GM12891 (cell line): ENCODE data around the gene PAPPA2.
A peak's percentile ranks its signal among the peaks of the same experiment; 100 is the strongest.
"Not testable (repeated sequence)": the region's sequence is repeated elsewhere in the genome, so short reads cannot be mapped to it uniquely, and the experiment has no call there.

Experiments used
- DNase-seq: peaks from one replicate; pipeline ENCODE4 v3.0.0; 2011; ENCODE audit warnings: low spot score; ENCODE audit not compliant: insufficient read length
- FAIRE-seq: peaks from 2 replicates; lab custom pipeline; 2011; peaks lifted over from hg19 to GRCh38; lab: Jason Lieb, UNC
- PAX5 ChIP-seq: IDR thresholded peaks from 2 replicates; pipeline ENCODE4 v1.6.1; 2011; ENCODE audit warnings: low read length, moderate library complexity, mild to moderate bottlenecking; ENCODE audit not compliant: insufficient read depth, severe bottlenecking
- POLR2A ChIP-seq: IDR thresholded peaks from 2 replicates; pipeline ENCODE4 v1.6.1; 2011; ENCODE audit warnings: low read depth, low read length, control low read depth
- POLR2AphosphoS5 ChIP-seq: IDR thresholded peaks from 2 replicates; pipeline ENCODE4 v1.6.1; 2011; ENCODE audit warnings: low read depth, low read length, control low read depth
- POU2F2 ChIP-seq: IDR thresholded peaks from 2 replicates; pipeline ENCODE4 v1.6.1; 2011; ENCODE audit warnings: low read depth, mild to moderate bottlenecking, control low read depth, low read length, moderate library complexity
- SPI1 ChIP-seq: IDR thresholded peaks from 2 replicates; pipeline ENCODE4 v1.6.1; 2011; ENCODE audit warnings: low read depth, low read length, control low read depth
- TAF1 ChIP-seq: IDR thresholded peaks from 2 replicates; pipeline ENCODE4 v1.6.1; 2011; ENCODE audit warnings: low read depth, low read length, control low read depth

PAPPA2 gene

DNA sequence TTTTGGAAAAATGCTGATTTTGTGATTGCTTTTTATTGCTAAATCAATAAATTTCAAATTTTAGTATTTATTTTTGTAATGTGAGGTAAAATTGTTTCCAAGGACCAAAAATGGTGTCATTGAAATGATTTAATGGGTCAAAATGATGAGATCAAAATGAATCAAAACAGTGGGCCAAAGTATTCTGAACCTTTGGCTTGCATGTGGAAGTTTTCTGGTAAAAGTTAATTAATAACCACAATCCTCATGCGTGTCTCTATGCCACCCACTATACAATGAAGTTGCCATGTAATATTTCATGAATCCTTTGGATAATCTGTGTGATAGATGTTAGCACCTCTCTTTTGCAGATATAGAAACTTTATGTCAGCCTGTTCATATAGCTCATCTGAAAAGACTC is 83.8 kb downstream of the PAPPA2 start:
- no peak for DNase-seq
- no peak for TF ChIP-seq SPI1
- TF ChIP-seq POLR2A, result no peak
- no peak for TF ChIP-seq TAF1
- no peak for TF ChIP-seq PAX5
- TF ChIP-seq POU2F2, result no peak
- no peak for TF ChIP-seq POLR2AphosphoS5
- no peak for FAIRE-seq

DNA sequence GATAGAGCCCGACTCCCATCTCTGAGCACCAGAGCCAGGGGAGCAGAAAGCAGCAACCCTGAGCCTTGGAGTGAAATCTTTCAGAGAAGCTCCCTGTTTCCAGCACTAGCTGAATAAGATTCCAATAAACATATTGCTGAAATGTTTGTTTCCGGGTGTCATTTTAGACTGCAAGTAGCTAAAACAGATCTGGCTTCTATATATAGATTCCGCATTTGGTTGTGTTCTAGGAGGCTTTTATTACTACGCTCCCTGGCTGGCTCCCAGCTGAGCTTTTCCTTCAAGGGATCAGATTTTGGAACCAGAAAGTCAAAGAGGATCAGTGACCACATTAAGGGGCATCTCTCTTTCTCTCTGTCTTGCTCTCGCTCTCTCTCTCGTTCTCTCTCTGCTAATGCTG is 88.2 kb downstream of the PAPPA2 start:
- DNase-seq (no peak), FAIRE-seq (no peak)
- TF ChIP-seq POLR2A, result no peak

DNA sequence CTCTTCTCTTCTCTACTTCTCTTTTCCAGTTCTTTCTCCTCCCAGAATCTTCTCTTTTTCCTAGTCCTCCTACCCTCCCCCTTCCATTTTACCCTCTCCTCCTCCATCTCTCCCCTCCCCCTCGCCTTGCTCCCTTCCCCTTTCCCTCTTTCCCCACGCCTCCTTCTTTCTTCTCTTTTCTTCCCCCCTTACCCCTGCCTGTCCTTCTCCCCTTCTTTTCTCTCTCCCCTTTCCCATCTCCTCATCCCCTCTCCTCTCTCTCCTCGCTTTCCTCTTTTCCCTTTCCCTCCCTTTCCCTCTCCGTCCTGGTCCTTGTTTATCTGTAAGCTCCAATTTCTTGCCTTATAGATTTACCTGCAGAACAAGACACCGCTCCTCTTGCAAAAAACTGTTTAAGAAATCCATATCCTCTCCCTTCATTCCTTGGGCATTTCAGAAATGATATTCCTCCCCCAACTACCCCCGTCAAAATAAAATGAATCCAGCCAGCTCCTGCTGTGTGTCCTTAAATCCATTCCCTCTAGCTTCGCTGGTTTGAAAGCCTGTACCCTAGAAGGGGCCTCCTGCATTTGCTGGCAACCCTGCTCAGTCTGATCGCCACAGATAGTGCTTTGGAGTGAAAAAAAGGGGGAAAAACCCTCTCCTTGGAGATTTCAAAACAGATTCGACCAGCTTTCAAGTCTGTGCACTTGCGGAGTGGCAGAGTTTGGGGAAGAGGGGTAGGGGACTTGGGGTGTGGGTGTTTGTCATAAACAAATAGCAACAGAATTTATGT is 89.4 kb downstream of the PAPPA2 start:
- DNase-seq (no peak), FAIRE-seq (no peak)
- no peak for TF ChIP-seq POLR2A
- TF ChIP-seq PAX5, result no peak
- no peak for TF ChIP-seq SPI1
- no peak for TF ChIP-seq POU2F2
- TF ChIP-seq POLR2AphosphoS5, result no peak
- no peak for TF ChIP-seq TAF1

DNA sequence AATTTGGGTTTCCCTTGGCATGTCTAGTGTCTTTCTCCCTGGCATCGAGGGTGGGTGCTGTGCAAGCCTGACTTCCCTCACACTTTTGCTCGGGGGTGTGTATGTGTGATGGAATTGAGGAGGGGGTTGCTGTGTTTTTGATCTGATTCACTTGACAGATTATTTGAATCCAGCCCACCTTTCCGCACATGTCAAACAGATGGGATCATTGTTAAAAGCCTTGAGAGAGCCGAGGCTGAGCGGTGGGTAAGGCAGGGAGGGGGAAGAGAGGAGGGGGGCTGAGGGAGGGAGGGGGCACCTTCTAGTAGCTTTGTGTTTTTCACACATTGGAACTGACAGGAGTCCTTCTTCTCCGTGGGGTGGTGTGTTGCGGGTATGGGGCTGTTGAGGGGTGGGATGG is 90.0 kb downstream of the PAPPA2 start:
- FAIRE-seq (no peak), DNase-seq (no peak)
- TF ChIP-seq POU2F2, result no peak
- no peak for TF ChIP-seq PAX5
- no peak for TF ChIP-seq SPI1
- TF ChIP-seq POLR2A, result no peak
- TF ChIP-seq POLR2AphosphoS5, result no peak
- TF ChIP-seq TAF1, result no peak

DNA sequence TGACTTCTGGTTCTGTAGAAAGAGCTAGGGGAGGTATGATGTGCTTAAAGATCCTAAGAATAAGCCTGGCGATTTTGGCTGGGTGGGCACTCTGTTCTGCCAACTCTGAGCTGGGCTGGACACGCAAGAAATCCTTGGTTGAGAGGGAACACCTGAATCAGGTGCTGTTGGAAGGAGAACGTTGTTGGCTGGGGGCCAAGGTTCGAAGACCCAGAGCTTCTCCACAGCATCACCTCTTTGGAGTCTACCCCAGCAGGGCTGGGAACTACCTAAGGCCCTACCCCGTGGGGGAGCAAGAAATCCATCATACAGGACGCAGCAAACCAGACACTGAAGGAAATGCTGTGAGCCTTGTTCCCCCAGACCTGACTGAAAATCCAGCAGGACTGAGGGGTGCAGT is 93.3 kb downstream of the PAPPA2 start:
- DNase-seq (no peak), FAIRE-seq (no peak)
- no peak for TF ChIP-seq POLR2A

DNA sequence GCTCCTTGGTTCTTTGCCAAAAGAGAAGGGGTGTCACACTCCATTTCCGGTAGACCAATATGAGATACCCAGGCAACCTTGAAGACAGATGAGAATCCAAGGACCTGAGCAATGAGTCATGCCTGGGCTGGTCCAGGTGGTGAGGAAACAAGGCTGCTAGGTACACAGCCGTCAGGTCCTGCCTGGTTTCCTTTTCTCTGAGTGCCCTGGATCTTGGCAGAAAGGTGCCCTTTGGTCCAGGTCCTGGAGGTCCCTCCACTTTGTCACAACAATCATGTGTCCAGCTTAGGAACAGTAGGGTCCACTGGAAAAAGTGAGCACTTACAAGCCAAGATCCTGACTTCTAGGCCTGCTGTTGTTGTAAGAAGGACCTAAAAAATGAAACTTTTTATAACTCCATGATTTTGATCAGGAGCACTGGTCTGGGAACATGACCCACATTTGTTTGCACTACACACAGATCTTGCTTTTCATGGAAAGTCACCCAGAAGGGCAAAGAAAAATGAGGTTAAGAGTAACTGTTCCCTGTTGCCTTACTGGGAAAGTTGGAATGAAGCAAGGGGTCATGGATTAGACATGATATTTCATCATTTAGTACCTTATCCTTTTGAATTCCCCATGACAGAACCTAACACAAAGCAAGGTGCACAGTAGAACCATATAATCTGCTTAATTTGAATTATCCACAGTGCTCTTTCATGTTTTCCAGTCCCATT is 94.7 kb downstream of the PAPPA2 start:
- DNase-seq (no peak), FAIRE-seq (no peak)
- TF ChIP-seq PAX5, result no peak
- no peak for TF ChIP-seq POLR2AphosphoS5
- no peak for TF ChIP-seq POLR2A
- no peak for TF ChIP-seq POU2F2
- TF ChIP-seq SPI1, result no peak
- TF ChIP-seq TAF1, result no peak

DNA sequence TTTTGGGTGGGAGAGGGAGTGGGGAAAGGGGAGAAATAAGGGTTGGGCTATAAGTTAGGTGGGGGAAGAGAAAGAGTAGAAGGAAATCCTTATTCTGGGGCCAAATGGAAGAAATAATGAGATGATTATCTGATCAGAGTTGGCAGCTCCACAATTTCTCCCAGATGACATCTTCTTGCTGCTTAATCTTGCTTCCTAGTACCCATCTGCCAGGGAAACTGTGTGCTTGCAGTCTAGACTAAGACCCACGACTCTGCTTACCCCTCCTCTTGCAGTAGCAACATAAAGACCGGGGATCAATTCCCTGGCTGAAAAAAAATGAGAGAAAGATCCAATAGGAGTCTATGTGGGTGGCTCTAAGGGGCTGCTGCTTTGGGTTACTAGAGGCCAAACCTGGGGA is 95.6 kb downstream of the PAPPA2 start:
- no peak for FAIRE-seq
- TF ChIP-seq PAX5, result no peak
- no peak for TF ChIP-seq POU2F2
- no peak for TF ChIP-seq TAF1
- TF ChIP-seq POLR2A, result no peak
- no peak for TF ChIP-seq POLR2AphosphoS5
- no peak for TF ChIP-seq SPI1
- DNase-seq, result no peak

DNA sequence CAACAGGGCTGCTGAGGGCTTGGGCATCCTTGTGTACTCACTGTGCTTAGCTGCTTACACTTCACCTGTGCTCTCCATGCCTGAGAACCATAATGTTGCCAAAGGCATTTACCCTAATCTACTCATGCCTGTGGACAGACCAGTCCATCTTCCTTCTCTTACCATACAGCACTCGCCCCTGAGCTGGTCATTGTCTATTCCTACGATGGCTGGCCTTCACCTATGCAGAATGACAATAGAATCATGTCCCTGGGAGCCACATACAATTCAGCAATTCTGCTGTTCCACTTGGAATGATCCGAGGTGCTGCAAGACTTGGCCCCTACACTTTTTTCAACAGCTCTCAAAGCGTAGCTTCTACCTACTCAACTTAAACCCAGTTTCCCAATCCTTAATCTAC is 96.5 kb downstream of the PAPPA2 start:
- FAIRE-seq, result no peak
- no peak for DNase-seq

DNA sequence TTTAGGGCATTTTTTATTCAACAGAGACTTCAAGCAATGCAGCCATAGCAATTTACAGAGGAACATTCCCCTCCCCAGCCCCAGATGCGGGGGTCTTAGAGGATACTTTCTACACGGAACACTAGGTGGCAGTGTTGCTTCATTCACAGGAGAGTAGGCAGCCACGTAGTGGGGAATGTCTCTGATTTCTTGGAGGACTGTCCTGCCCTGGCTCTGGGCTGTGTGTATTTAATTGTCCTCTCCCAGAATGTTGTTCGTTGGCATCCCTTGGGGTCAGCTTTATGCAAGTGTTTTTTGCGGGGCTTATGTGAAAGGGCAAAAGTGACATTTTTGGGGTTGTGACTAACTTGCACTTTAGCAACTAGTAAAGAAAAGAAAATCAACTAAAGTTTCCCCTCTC is 96.9 kb downstream of the PAPPA2 start:
- TF ChIP-seq POLR2A (no peak), TAF1 (no peak), PAX5 (no peak), POLR2AphosphoS5 (no peak), SPI1 (no peak), POU2F2 (no peak)
- FAIRE-seq (peak; percentile 76), DNase-seq (peak; percentile 29)

More for the DNA sequence above, 96.5 kb downstream of the PAPPA2 start:
- TF ChIP-seq POLR2A, result no peak

DNA sequence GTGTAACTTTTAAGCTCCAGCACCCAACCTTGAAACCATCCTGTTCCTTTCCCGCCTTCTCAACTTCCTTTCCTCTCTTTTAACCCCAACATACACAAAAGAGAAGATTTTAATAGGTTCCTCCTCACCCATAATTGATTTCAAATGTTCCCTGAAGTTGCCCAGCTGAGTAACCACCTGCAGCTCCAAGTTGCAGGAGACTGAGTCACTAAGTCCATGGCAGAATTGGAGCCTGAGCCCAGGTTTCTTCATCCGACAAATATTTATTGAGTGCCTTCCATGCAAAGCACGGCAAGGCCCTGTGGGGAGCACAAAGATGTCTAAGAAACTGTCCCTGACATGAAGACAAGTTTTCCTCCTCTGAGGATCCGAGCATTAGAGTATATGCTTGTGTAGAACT is 97.7 kb downstream of the PAPPA2 start:
- FAIRE-seq, result no peak
- TF ChIP-seq POLR2AphosphoS5 (no peak), POLR2A (no peak), SPI1 (no peak), TAF1 (no peak), POU2F2 (no peak), PAX5 (no peak)
- no peak for DNase-seq

DNA sequence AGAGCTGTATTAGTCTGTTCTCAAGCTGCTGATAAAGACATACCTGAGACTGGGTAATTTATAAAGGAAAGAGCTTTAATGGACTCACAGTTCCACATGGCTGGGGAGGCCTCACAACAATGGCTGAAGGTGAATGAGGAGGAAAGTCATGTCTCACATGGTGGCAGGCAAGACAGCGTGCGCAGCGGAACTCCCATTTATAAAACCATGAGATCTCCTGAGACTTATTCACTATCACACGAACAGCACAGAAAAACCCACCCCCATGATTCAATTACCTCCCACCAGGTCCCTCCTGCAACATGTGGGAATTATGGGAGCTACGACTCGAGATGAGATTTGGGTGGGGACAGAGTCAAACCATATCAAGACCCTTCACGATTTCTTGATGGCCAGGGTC is 98.8 kb downstream of the PAPPA2 start:
- DNase-seq, FAIRE-seq: not testable (repeated sequence)
